ENCODE results near the gene WDFY4. TPM values are rescaled to one million over a fixed set of nuclear protein-coding genes. Genes with fewer than 3 reads are reported as not detected.

Gene WDFY4
- total and polyA plus RNA-seq, 4 donors = 0.57 to 7.1 (median 2.0) TPM

GRCh38 chr10:48667960-48668590, 16.6 kb upstream of the WDFY4 start:
- H3K27ac ChIP-seq (ENCODE audit: low read depth in 1 of 2, low read length in 2 of 2) = no peak overlapping the region
- no peak for DNase-seq (ENCODE audit: low spot score)
- TF ChIP-seq EGR1 (IDR thresholded peaks at IDR 0.05; ENCODE audit: low read depth in 2 of 2) (no peak), ZBTB33 (IDR thresholded peaks at IDR 0.05) (no peak), JUND (IDR thresholded peaks at IDR 0.05) (no peak), FOXA1 (IDR thresholded peaks at IDR 0.05) (no peak), FOXA2 (IDR thresholded peaks at IDR 0.05) (no peak), RAD21 (IDR thresholded peaks at IDR 0.05) (no peak), HNF4G (IDR thresholded peaks at IDR 0.05) (no peak), YY1 (IDR thresholded peaks at IDR 0.05) (no peak), RXRA (IDR thresholded peaks at IDR 0.05) (no peak)
- H3K4me1 ChIP-seq (ENCODE audit: control insufficient read depth in 4 of 4, insufficient read depth in 4 of 4, low read length in 3 of 4) = no peaks in the 10 kb centered on the region
- H3K4me3 ChIP-seq (ENCODE audit: low read depth in 1 of 3, low read length in 3 of 3) = no peak overlapping the region
- peaks cover 0 to 3% (median 0%) of the 10 kb centered on the region in 4 donors for H3K27me3 ChIP-seq (ENCODE audit: control insufficient read depth in 4 of 4, insufficient read depth in 4 of 4, low read length in 3 of 4)
- H3K36me3 ChIP-seq (ENCODE audit: control insufficient read depth in 4 of 4, insufficient read depth in 3 of 4, low read depth in 1 of 4, low read length in 3 of 4) = no peaks in the 10 kb centered on the region
- H3K9me3 ChIP-seq (ENCODE audit: control insufficient read depth in 4 of 4, low read length in 3 of 4) = no peaks in the 10 kb centered on the region
- 85% methylated on average over 8 of the region's 8 CpGs for WGBS
- H3K9ac ChIP-seq (ENCODE audit: low read depth in 1 of 2, low read length in 2 of 2) = no peak overlapping the region

DNA sequence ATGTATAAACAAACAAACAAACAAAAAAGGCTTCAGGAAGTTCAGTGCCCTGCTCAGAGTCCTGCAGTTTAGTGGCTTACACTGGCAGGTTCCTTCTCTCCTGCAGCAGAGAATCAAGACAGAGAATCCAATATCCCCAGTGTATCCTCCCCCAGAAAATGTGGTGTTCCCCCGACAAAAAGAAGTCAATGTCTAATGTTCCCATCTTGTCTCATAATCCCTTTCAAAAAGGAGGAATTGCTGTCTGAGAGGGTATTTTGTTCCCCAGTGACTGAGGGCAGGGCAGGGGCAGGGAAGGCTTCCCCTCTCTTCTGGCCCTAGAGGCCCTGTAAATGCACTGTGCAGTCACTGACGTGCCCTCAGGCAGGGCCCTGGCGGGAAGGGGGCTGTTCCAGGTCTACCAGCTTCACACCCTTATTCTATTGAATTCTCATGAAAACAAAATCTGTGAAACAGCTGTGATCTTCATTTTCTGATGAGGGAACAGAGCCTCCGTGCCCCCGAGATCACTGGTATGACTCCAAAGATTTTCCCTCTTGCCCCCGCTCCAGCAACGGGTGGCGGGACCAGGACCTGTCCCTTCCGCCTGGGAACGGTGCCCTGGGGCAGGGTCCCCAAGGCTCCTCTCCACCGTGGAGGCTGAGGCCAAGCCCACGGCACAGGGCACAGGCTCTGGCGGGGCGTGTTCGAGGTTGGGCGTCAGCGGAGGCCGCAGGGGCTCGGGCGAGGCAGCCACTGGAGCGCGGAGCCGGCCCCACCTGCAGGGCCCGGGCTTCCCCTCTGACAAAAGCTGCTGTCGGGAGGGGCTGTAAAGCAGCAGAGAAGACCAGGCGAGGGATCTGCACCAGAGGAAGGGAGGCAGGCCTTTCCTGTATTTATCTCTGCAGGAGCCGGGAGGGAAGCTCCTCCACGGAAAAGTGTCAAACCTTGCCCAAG, 13.4 kb upstream of the WDFY4 start:
- H3K27ac ChIP-seq (ENCODE audit: low read depth in 1 of 2, low read length in 2 of 2) = no peak overlapping the region
- whole genome bisulfite sequencing = 63% methylated on average over 28 of the region's 28 CpGs
- no peak for DNase-seq (ENCODE audit: low spot score)

More for the DNA sequence above, 13.4 kb upstream of the WDFY4 start:
- H3K9ac ChIP-seq (ENCODE audit: low read depth in 1 of 2, low read length in 2 of 2) = no peak overlapping the region
- no peak for TF ChIP-seq NR2F2 (IDR thresholded peaks at IDR 0.05)
- TF ChIP-seq ZBTB33 (IDR thresholded peaks at IDR 0.05) = no peak
- no peak for TF ChIP-seq FOXA2 (IDR thresholded peaks at IDR 0.05)
- no peak for TF ChIP-seq GABPA (IDR thresholded peaks at IDR 0.05 in 1 of 2, conservative IDR thresholded peaks at IDR 0.05 in 1 of 2)
- no peak for TF ChIP-seq MAX (IDR thresholded peaks at IDR 0.05)
- no peak for TF ChIP-seq ATF3 (IDR thresholded peaks at IDR 0.05)
- TF ChIP-seq, protein P1, sequence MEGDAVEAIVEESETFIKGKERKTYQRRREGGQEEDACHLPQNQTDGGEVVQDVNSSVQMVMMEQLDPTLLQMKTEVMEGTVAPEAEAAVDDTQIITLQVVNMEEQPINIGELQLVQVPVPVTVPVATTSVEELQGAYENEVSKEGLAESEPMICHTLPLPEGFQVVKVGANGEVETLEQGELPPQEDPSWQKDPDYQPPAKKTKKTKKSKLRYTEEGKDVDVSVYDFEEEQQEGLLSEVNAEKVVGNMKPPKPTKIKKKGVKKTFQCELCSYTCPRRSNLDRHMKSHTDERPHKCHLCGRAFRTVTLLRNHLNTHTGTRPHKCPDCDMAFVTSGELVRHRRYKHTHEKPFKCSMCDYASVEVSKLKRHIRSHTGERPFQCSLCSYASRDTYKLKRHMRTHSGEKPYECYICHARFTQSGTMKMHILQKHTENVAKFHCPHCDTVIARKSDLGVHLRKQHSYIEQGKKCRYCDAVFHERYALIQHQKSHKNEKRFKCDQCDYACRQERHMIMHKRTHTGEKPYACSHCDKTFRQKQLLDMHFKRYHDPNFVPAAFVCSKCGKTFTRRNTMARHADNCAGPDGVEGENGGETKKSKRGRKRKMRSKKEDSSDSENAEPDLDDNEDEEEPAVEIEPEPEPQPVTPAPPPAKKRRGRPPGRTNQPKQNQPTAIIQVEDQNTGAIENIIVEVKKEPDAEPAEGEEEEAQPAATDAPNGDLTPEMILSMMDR (IDR thresholded peaks at IDR 0.05; ENCODE audit: low read depth, low read length, missing input control) = no peak
- TF ChIP-seq RXRA (IDR thresholded peaks at IDR 0.05) = no peak
- no peak for TF ChIP-seq TAF1 (conservative IDR thresholded peaks at IDR 0.05)
- TF ChIP-seq RAD21 (IDR thresholded peaks at IDR 0.05) = no peak
- H3K4me3 ChIP-seq (ENCODE audit: low read depth in 1 of 3, low read length in 3 of 3) = no peak overlapping the region
- H3K4me1 ChIP-seq (ENCODE audit: control insufficient read depth in 4 of 4, insufficient read depth in 4 of 4, low read length in 3 of 4) = no peaks in the 10 kb centered on the region
- peaks cover 0 to 3% (median 0%) of the 10 kb centered on the region in 4 donors for H3K27me3 ChIP-seq (ENCODE audit: control insufficient read depth in 4 of 4, insufficient read depth in 4 of 4, low read length in 3 of 4)
- no peaks in the 10 kb centered on the region for H3K36me3 ChIP-seq (ENCODE audit: control insufficient read depth in 4 of 4, insufficient read depth in 3 of 4, low read depth in 1 of 4, low read length in 3 of 4)
- no peaks in the 10 kb centered on the region for H3K9me3 ChIP-seq (ENCODE audit: control insufficient read depth in 4 of 4, low read length in 3 of 4)

Data from liver (tissue), 9 donors.